Kidney (tissue), 14 donors: ENCODE measurements around the gene TRAF1. TPM values are rescaled to one million over a fixed set of nuclear protein-coding genes. Genes with fewer than 3 reads are reported as not detected.
A peak's percentile ranks its signal among the peaks of the same experiment; 100 is the strongest.

Source experiments
- DNase-seq, 5 donors: peaks; one replicate each; pipeline ENCODE4 v3.0.0-alpha.2; 2013 to 2020
- FAIRE-seq: peaks from 2 replicates; lab custom pipeline; 2012; peaks lifted over from hg19 to GRCh38; lab: Jason Lieb, UNC
- H3K27ac ChIP-seq, 2 donors: one replicate each; pipeline ENCODE4 v1.7.0; 2013; ENCODE audit warnings: low read depth in 2 of 2, low read length in 2 of 2, inconsistent platforms in 1 of 2
- H3K27me3 ChIP-seq: one replicate; pipeline ENCODE4 v1.7.1; 2013; ENCODE audit warnings: low read length, inconsistent platforms; ENCODE audit not compliant: control insufficient read depth, insufficient read depth
- H3K36me3 ChIP-seq, 3 donors: one replicate each; pipeline versions ENCODE4 v1.7.0 to v1.7.1; 2013; ENCODE audit warnings: low read length in 3 of 3, control low read depth in 1 of 3, inconsistent platforms in 1 of 3; ENCODE audit not compliant: insufficient read depth in 3 of 3, control insufficient read depth in 2 of 3
- H3K4me1 ChIP-seq, 3 donors: one replicate each; pipeline versions ENCODE4 v1.7.0 to v1.7.1; 2013; ENCODE audit warnings: low read length in 3 of 3, inconsistent platforms in 1 of 3, low read depth in 1 of 3; ENCODE audit not compliant: control insufficient read depth in 2 of 3, insufficient read depth in 2 of 3
- H3K4me3 ChIP-seq, 3 donors: one replicate each; pipeline versions ENCODE4 v1.7.0 to v1.8.1; 2013; ENCODE audit warnings: low read length in 3 of 3, control low read depth in 1 of 3, inconsistent platforms in 1 of 3
- H3K9ac ChIP-seq, 3 donors: one replicate each; pipeline versions ENCODE4 v1.7.0 to v1.7.1; 2013; ENCODE audit warnings: low read length in 3 of 3, control low read depth in 1 of 3, inconsistent platforms in 1 of 3
- H3K9me3 ChIP-seq, 3 donors: one replicate each; pipeline versions ENCODE4 v1.7.0 to v1.7.1; 2013; ENCODE audit warnings: low read length in 3 of 3, control low read depth in 1 of 3, inconsistent platforms in 1 of 3; ENCODE audit not compliant: control insufficient read depth in 2 of 3, insufficient read depth in 1 of 3
- CTCF ChIP-seq: IDR thresholded peaks from 3 replicates; pipeline ENCODE4 v1.5.1; 2012; ENCODE audit warnings: mild to moderate bottlenecking, moderate library complexity, borderline replicate concordance; ENCODE audit not compliant: insufficient read depth; ENCODE audit errors: extremely low read depth
- intact Hi-C: fragments of 100-400 bp; cut with DNase I; formaldehyde crosslinking; loops from one replicate; pipeline ENCODE4 v1.11.1; 2022
- polyA plus RNA-seq: library from polyadenylated mRNA; stranded (reverse); fragments of 350-450 nt; fragmentation: Illumina TruSeq; extraction: RNeasy Lipid Tissue Mini Kit (QIAGEN cat#74804); gene quantifications from one replicate; pipeline ENCODE4 v1.2.3, GENCODE V29; 2014; ENCODE audit warnings: low read depth, low replicate concordance; ENCODE audit not compliant: insufficient read depth
- total RNA-seq: library from RNA; stranded (reverse); fragmentation: NEBNext Ultra II Directional; extraction: Animal tissue kit (Norgen Biotek cat#: 25700); gene quantifications from one replicate; pipeline ENCODE4 v1.2.1, GENCODE V29; 2021
- donor health status: control.
- donor health status: control.
- donor health status: control.
- donor health status: control.
- donor health status: control.
- donor health status: DM: yes; HTN: yes; CAD: no.
- donor health status: Normal renal cell carcinoma (clear cell type).

The TRAF1 gene
- total and polyA plus RNA-seq, 2 donors from 2014 or later = 3.1 to 10.9 TPM

DNA sequence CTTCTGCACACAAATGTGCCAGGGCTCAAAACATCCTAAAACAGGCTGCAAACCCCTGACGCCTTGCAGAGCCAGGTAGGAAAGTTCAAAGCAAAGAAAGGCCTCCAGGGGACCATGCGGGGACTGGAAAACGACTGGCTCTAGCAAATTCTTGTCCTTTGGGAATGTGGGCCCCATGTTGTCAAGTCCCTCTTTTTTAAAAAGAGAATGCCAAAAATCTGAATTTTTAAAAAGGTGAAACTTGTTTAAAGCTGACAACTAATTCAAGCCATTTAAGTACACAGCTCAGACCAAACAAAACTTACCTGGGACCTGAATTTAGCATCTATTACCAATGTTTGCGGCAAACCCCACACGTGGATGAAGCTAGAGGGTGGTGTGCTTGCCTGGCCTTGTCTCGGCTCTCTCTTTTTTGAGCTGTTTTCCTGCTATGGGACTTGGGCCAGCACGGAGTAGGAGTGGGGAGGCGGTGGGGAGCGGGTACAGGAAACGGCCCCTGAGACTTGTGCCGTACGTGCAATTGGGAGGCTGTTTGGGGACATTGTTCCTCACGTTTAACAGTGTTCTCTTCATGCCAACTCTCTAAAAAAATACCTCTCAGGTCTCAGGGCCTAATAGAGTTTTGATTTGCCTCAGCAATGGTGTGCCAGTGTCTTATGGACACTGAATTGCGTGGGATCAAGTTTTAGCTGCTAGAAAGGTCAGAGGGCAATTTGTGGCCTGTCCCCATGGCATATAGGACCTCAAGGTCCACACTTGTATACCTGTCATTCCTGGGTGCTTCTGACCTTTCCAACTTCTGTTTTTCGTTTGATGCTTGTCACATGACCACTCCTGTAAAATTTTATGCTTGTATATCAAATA is 34.5 kb downstream of the TRAF1 start:
- FAIRE-seq (no peak), DNase-seq (no peak)
- Histone ChIP-seq H3K4me1 (no peaks in the 10 kb centered on the region), H3K9me3 (no peaks in the 10 kb centered on the region), H3K36me3 (no peaks in the 10 kb centered on the region), H3K9ac (no peak overlapping the region), H3K27ac (peak overlapping the region in 1 of 2 donors; percentile 27), H3K4me3 (no peak overlapping the region), H3K27me3 (no peaks in the 10 kb centered on the region)
- intact Hi-C loops = no loop called here
- TF ChIP-seq CTCF = no peak

- DNase-seq = no peak
- H3K27ac ChIP-seq = no peak overlapping the region
- no peaks in the 10 kb centered on the region for H3K27me3 ChIP-seq
- TF ChIP-seq CTCF = no peak
- H3K9me3 ChIP-seq = no peaks in the 10 kb centered on the region
- H3K4me3 ChIP-seq = no peak overlapping the region
- no peaks in the 10 kb centered on the region for H3K36me3 ChIP-seq
- no peak for FAIRE-seq
- intact Hi-C loops = no loop called here
- no peak overlapping the region for H3K9ac ChIP-seq
- H3K4me1 ChIP-seq = no peaks in the 10 kb centered on the region
Observed at GRCh38 chr9:120891245-120891883, 35.2 kb downstream of the TRAF1 start.

DNA sequence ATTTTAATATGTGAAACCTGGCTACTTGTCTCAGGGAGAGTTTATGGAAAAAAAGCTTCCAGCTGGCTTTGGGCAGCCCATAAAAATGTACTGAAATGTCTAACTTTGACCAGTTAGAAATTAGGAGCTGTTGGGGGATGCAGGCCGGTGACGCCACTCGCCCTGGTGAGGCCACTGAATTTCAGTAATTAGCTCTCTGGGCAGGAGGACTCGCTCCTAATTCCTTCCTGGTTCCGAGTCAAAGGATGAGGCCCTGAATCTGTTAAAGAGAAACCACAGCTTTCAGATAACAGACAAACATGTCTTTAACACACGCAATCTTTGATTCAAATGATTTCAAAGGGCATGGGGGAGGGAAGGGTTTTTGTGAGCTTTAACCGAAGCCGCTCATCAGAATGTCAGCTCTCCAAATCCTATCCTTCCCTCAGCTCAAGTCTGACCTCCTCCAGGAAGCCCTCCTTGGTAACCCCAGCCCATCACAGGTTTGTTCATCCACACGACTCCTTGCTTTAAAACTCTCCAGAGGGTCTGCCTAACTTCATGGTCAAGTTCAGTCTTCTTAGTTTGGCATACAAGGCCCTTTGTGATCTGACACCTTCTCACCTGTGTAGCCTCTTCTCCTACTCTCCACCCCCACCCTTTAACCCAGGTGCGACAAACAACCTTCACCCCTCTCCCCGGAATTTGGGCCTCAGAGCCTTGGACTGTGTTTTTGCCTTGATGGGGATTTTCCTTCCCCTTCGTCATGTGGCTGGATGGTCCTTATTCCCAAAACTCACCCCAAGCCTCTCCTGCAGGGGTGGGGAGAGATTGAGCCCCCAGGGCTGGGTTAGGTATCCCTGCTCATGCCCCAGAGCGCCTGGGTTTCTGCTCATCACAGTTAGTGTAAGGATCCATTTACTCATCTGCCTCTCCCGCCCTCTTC is 36.0 kb downstream of the TRAF1 start:
- FAIRE-seq = no peak
- intact Hi-C loops = no loop called here

More for the DNA sequence above, 36.0 kb downstream of the TRAF1 start:
- no peak for TF ChIP-seq CTCF
- H3K9me3 ChIP-seq = no peaks in the 10 kb centered on the region
- DNase-seq = peak in 3 of 5 donors; percentile 35 to 71 (median 46)
- no peak overlapping the region for H3K9ac ChIP-seq
- no peaks in the 10 kb centered on the region for H3K27me3 ChIP-seq
- no peak overlapping the region for H3K27ac ChIP-seq
- no peaks in the 10 kb centered on the region for H3K36me3 ChIP-seq
- H3K4me3 ChIP-seq = no peak overlapping the region
- H3K4me1 ChIP-seq = no peaks in the 10 kb centered on the region
